ENCODE measurements around the gene REG4. TPM values are rescaled to one million over a fixed set of nuclear protein-coding genes. Genes with fewer than 3 reads are reported as not detected.
A peak's percentile ranks its signal among the peaks of the same experiment; 100 is the strongest.

REG4 gene
- total and polyA plus RNA-seq, 7 donors, result 10.4 to 80.8 (median 13.2) TPM; not detected in 4

- 74 to 81% methylated on average over 1 of the region's 1 CpG for WGBS, 2 donors
- H3K4me1 ChIP-seq, result peaks cover 0 to 28% (median 27%) of the 10 kb centered on the region in 4 donors
- H3K27ac ChIP-seq, result no peak overlapping the region
- no peaks in the 10 kb centered on the region for H3K27me3 ChIP-seq
- no peaks in the 10 kb centered on the region for H3K36me3 ChIP-seq
- TF ChIP-seq POLR2A (IDR thresholded peaks at IDR 0.05) (no peak), EP300 (IDR thresholded peaks at IDR 0.05) (no peak), CTCF (IDR thresholded peaks at IDR 0.05) (no peak), POLR2AphosphoS5 (IDR thresholded peaks at IDR 0.05) (no peak)
- no peak overlapping the region for H3K4me3 ChIP-seq
- DNase-seq, result no peak
- no peaks in the 10 kb centered on the region for H3K9me3 ChIP-seq
- intact Hi-C loops (cut with DNase I), result loop anchor here (5.0 kb wide), 1 partner anchor 55 kb away; no protein-coding TSS in a partner anchor
Observed at GRCh38 chr1:119797162-119797561, 14.1 kb downstream of the REG4 start.

GRCh38 chr1:119795261-119796200, 15.7 kb downstream of the REG4 start:
- intact Hi-C loops (cut with DNase I), result loop anchor here (5.0 kb wide), 1 partner anchor 53 kb away; no protein-coding TSS in a partner anchor
- Histone ChIP-seq H3K27ac (peak overlapping the region; percentile 7 to 67 (median 34)), H3K4me1 (peaks cover 0 to 28% (median 27%) of the 10 kb centered on the region in 4 donors), H3K27me3 (no peaks in the 10 kb centered on the region), H3K4me3 (no peak overlapping the region), H3K36me3 (no peaks in the 10 kb centered on the region), H3K9me3 (no peaks in the 10 kb centered on the region)
- WGBS, 2 donors, result 83 to 88% methylated on average over 9 of the region's 9 CpGs
- TF ChIP-seq CTCF (IDR thresholded peaks at IDR 0.05) (no peak), EP300 (IDR thresholded peaks at IDR 0.05) (no peak)
- no peak for DNase-seq

GRCh38 chr1:119794876-119795240, 16.4 kb downstream of the REG4 start:
- TF ChIP-seq EP300 (IDR thresholded peaks at IDR 0.05), result no peak
- peak; percentile 43 to 82 (median 80) for TF ChIP-seq POLR2AphosphoS5 (IDR thresholded peaks at IDR 0.05)
- H3K4me1 ChIP-seq, result peaks cover 0 to 28% (median 27%) of the 10 kb centered on the region in 4 donors
- 78 to 79% methylated on average over 3 of the region's 3 CpGs for whole genome bisulfite sequencing, 2 donors
- no peak for DNase-seq
- intact Hi-C loops (cut with DNase I), result loop anchor here (5.0 kb wide), 1 partner anchor 53 kb away; no protein-coding TSS in a partner anchor
- no peak overlapping the region for H3K4me3 ChIP-seq
- H3K36me3 ChIP-seq, result no peaks in the 10 kb centered on the region
- no peaks in the 10 kb centered on the region for H3K9me3 ChIP-seq
- peak overlapping the region; percentile 14 to 67 (median 44) for H3K27ac ChIP-seq
- no peaks in the 10 kb centered on the region for H3K27me3 ChIP-seq

- intact Hi-C loops (cut with DNase I), result no loop called here
- TF ChIP-seq POLR2AphosphoS5 (IDR thresholded peaks at IDR 0.05) (no peak), POLR2A (IDR thresholded peaks at IDR 0.05) (no peak), EP300 (IDR thresholded peaks at IDR 0.05) (no peak), CTCF (IDR thresholded peaks at IDR 0.05) (no peak)
- Histone ChIP-seq H3K4me1 (peaks cover 0 to 28% (median 27%) of the 10 kb centered on the region in 4 donors), H3K9me3 (no peaks in the 10 kb centered on the region), H3K4me3 (no peak overlapping the region), H3K36me3 (no peaks in the 10 kb centered on the region), H3K27ac (peak overlapping the region in 3 of 4 donors; percentile 33 to 67 (median 55)), H3K27me3 (no peaks in the 10 kb centered on the region)
- DNase-seq, result no peak
- WGBS, 2 donors, result 47 to 66% methylated on average over 8 of the region's 8 CpGs
Observed at GRCh38 chr1:119794230-119794875, 16.9 kb downstream of the REG4 start.

GRCh38 chr1:119791377-119791776, 19.9 kb downstream of the REG4 start:
- Histone ChIP-seq H3K9me3 (no peaks in the 10 kb centered on the region), H3K4me1 (peaks cover 0 to 33% (median 30%) of the 10 kb centered on the region in 4 donors), H3K27me3 (no peaks in the 10 kb centered on the region), H3K27ac (no peak overlapping the region), H3K4me3 (no peak overlapping the region), H3K36me3 (no peaks in the 10 kb centered on the region)
- TF ChIP-seq POLR2A (IDR thresholded peaks at IDR 0.05) (no peak), EP300 (IDR thresholded peaks at IDR 0.05) (no peak), CTCF (IDR thresholded peaks at IDR 0.05) (no peak), POLR2AphosphoS5 (IDR thresholded peaks at IDR 0.05) (no peak)
- WGBS, 2 donors, result 57 to 92% methylated on average over 4 of the region's 4 CpGs
- intact Hi-C loops (cut with DNase I), result no loop called here
- DNase-seq, result no peak

Measured in sigmoid colon (tissue), 7 donors.